Measurements from ENCODE around the gene TMEM69. TPM values are rescaled to one million over a fixed set of nuclear protein-coding genes. Genes with fewer than 3 reads are reported as not detected.

The TMEM69 gene
- total RNA-seq, 1 experiment from 2014 or later = 39.3 TPM

- H3K27ac ChIP-seq (ENCODE audit: low read depth, low read length) = no peak overlapping the region
- no peak for TF ChIP-seq CTCF (IDR thresholded peaks at IDR 0.05 in 2 of 3, conservative IDR thresholded peaks at IDR 0.05 in 1 of 3; ENCODE audit: borderline replicate concordance in 1 of 3, insufficient read depth in 1 of 3, low read depth in 2 of 3, low read length in 2 of 3)
- no peak for TF ChIP-seq ZBTB33 (IDR thresholded peaks at IDR 0.05; ENCODE audit: extremely low read depth, insufficient replicate concordance, low read length)
- TF ChIP-seq SIN3A (IDR thresholded peaks at IDR 0.05; ENCODE audit: low read depth) = no peak
- TF ChIP-seq CEBPB (IDR thresholded peaks at IDR 0.05; ENCODE audit: low read depth) = no peak
- no peak for TF ChIP-seq ZFX (IDR thresholded peaks at IDR 0.05)
- TF ChIP-seq POLR2A (IDR thresholded peaks at IDR 0.05; ENCODE audit: borderline replicate concordance, extremely low read depth, insufficient read depth, insufficient read length) = no peak
- no peak for TF ChIP-seq CBX3 (IDR thresholded peaks at IDR 0.05; ENCODE audit: low read depth)
- no peak for TF ChIP-seq RAD21 (IDR thresholded peaks at IDR 0.05; ENCODE audit: low read depth)
- TF ChIP-seq SP1 (IDR thresholded peaks at IDR 0.05; ENCODE audit: low read depth) = no peak
- no peak for TF ChIP-seq YY1 (IDR thresholded peaks at IDR 0.05; ENCODE audit: extremely low read depth, insufficient replicate concordance, low read depth, low read length)
- no peak for TF ChIP-seq MAX (IDR thresholded peaks at IDR 0.05)
- no peak for TF ChIP-seq ATF3 (IDR thresholded peaks at IDR 0.05)
- no peak for TF ChIP-seq EZH2 (IDR thresholded peaks at IDR 0.05)
- no peak for TF ChIP-seq SRF (IDR thresholded peaks at IDR 0.05; ENCODE audit: low read depth)
- no peak for TF ChIP-seq FOSL1 (IDR thresholded peaks at IDR 0.05; ENCODE audit: low read depth)
- TF ChIP-seq POLR2AphosphoS5 (IDR thresholded peaks at IDR 0.05; ENCODE audit: low read depth, low read length) = no peak
- TF ChIP-seq REST (IDR thresholded peaks at IDR 0.05; ENCODE audit: low read depth) = no peak
- TF ChIP-seq EGR1 (IDR thresholded peaks at IDR 0.05; ENCODE audit: low read depth) = no peak
- no peak for TF ChIP-seq ELF1 (IDR thresholded peaks at IDR 0.05; ENCODE audit: borderline replicate concordance, low read depth)
- no peak overlapping the region for H3K4me2 ChIP-seq (ENCODE audit: low read length)
- H2AFZ ChIP-seq (ENCODE audit: low read depth, low read length, poor library complexity, severe bottlenecking) = no peak overlapping the region
- ATAC-seq (no peak), DNase-seq (ENCODE audit: low read depth, low spot score) (no peak)
- no peaks in the 10 kb centered on the region for H3K36me3 ChIP-seq (ENCODE audit: control insufficient read depth in 1 of 2, insufficient read depth in 2 of 2, low read length in 2 of 2)
- intact Hi-C loops (cut with micrococcal nuclease) = no loop called here
- H3K9me2 ChIP-seq (ENCODE audit: insufficient read depth) = no peaks in the 10 kb centered on the region
- no peaks in the 10 kb centered on the region; the same call in 1 of the 2 replicates for H4K20me1 ChIP-seq (ENCODE audit: insufficient read depth)
- CTCF ChIA-PET = no interaction called here
- no peaks in the 10 kb centered on the region for H3K79me2 ChIP-seq (ENCODE audit: insufficient read depth, low read length)
- H3K9me3 ChIP-seq (ENCODE audit: control insufficient read depth in 1 of 2, insufficient read depth in 1 of 2, low read depth in 1 of 2, low read length in 2 of 2) = no peaks in the 10 kb centered on the region
- BruUV-seq (replicated peaks) = no TSS peak
- no peak overlapping the region for H3K9ac ChIP-seq (ENCODE audit: low read length)
- POLR2A ChIA-PET = no interaction called here
- no peaks in the 10 kb centered on the region for H3K27me3 ChIP-seq (ENCODE audit: insufficient read depth, low read length)
- RAD21 ChIA-PET (ENCODE audit: low non-redundant PET in 1 of 2, low total read pairs in 2 of 2, uncharacterized antibody in 2 of 2, unreplicated experiment in 2 of 2) = no interaction called here
- peaks cover 3 to 4% of the 10 kb centered on the region in 2 experiments; a peak in 2 of 4 replicates for H3K4me1 ChIP-seq (ENCODE audit: control insufficient read depth in 1 of 2, insufficient read depth in 2 of 2, low read length in 2 of 2)
- H3K4me3 ChIP-seq (replicated peaks in 1 of 2; ENCODE audit: low read depth in 1 of 2, low read length in 2 of 2) = no peak overlapping the region
Measured at GRCh38 chr1:45730780-45731319, 42.9 kb downstream of the TMEM69 start.

Data from HCT116 (cell line).